GM12873 (cell line): ENCODE results near the gene MRPS21.

Experiments
- TF ChIP-seq, protein P1 (sequence below): IDR thresholded peaks from 2 replicates; pipeline ENCODE4 v1.5.1; 2012; ENCODE audit warnings: low read depth, mild to moderate bottlenecking, moderate library complexity, low read length, control low read depth; ENCODE audit not compliant: insufficient read depth; ENCODE audit errors: missing control alignments

Gene MRPS21

DNA sequence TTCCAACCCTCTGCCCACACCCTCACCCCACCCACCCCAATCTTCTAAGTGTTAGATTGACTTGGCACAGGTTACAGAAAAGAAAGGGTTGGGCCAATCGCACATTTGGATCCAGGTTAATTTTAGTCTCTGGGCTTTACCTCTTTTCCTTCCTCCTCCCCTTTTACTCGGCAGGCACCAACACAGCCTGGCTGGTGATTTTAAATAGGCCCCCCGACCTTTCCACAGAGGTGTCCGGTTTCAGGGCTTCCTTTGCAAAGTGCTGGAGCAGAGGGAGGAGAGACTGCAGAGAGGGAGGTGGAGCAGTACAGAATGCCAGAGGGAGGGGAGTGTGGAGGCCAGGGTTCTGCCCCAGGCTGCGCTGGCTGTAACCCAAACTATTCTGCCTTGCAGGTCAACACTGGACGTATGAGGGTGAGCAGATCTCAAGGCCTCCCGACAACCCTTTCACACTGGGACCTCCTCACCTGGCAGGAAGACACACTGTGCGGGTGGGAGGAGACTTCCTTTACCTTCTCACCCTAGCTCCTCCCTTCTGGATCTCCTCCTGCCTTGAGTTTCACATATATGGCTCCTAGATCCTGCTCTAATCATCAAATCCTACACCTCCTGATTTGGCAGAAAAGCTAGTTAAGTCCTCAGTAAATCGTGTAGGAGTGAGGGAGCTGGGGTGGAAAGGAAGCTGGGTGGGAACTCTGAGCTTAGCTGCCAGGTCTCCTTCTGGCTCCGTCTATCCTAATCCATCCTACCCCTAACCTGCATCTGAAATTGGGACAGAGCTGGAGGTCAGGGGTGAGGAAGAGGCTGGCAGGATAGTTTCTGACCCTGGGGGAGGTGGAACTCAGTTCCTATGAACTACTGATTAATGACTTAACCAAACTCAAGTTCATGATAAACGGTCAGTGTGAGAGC, 33.6 kb upstream of the MRPS21 start:
- TF ChIP-seq, protein P1, sequence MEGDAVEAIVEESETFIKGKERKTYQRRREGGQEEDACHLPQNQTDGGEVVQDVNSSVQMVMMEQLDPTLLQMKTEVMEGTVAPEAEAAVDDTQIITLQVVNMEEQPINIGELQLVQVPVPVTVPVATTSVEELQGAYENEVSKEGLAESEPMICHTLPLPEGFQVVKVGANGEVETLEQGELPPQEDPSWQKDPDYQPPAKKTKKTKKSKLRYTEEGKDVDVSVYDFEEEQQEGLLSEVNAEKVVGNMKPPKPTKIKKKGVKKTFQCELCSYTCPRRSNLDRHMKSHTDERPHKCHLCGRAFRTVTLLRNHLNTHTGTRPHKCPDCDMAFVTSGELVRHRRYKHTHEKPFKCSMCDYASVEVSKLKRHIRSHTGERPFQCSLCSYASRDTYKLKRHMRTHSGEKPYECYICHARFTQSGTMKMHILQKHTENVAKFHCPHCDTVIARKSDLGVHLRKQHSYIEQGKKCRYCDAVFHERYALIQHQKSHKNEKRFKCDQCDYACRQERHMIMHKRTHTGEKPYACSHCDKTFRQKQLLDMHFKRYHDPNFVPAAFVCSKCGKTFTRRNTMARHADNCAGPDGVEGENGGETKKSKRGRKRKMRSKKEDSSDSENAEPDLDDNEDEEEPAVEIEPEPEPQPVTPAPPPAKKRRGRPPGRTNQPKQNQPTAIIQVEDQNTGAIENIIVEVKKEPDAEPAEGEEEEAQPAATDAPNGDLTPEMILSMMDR = no peak

DNA sequence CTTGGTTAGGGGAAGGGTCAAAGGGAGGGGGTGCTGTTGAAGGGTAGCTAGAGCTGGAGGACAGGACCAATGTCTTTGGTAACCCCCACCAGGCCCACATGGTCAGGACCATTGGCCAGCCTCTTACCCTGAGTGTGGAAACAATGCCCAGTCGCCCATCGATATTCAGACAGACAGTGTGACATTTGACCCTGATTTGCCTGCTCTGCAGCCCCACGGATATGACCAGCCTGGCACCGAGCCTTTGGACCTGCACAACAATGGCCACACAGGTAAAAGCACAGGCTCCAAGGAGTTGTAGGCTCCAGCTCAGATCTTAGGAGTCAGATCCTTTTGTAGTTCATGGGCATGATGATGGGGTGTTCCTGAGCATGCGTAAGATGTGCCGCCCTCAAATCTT, 32.3 kb upstream of the MRPS21 start:
- TF ChIP-seq, protein P1 = no peak

DNA sequence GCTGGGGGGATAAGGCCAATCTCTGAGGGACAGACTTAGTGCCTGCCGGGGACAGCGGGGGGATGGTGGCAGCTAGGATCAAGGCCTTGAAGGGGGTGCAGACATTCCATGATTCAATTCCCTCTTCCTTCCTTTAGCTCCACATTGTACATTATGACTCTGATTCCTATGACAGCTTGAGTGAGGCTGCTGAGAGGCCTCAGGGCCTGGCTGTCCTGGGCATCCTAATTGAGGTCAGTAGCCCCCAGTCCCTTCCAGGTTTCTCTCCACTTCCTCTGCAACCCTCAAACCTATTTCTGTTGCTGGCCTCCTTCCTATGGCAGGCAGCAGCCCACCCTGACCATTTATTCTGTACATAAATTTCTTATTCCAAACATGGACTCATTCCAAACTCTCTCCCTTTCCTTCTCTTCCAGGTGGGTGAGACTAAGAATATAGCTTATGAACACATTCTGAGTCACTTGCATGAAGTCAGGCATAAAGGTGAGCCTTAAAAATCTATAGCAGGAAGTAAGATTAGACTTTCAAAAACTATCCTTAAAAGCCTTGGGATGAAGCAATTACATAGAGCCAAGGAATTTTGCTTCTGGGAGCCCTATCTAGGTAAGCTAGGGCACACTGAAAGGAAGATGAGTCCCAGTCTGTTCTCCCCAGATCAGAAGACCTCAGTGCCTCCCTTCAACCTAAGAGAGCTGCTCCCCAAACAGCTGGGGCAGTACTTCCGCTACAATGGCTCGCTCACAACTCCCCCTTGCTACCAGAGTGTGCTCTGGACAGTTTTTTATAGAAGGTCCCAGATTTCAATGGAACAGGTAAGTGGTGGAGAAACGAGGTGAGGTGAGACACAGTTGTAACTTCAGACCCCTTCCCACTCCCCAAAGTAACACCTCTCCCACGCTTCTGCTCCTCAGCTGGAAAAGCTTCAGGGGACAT, 31.0 kb upstream of the MRPS21 start:
- TF ChIP-seq, protein P1 = no peak

DNA sequence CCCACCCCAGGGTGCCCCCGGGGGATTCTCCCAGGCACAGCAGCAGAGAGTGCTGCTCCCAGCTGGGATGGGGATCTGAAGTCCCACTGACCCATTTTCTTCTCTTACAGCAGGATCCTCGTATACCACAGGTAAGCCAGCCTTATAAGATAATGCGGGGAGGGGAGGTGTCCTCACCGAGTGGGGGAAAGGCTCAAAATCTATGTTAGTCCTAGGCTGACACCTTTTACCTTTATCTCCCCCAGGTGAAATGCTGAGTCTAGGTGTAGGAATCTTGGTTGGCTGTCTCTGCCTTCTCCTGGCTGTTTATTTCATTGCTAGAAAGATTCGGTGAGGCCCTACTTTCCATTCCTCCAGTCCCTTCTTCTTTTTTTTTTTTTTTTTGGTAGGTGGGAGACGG, 30.1 kb upstream of the MRPS21 start:
- TF ChIP-seq, protein P1 = no peak

DNA sequence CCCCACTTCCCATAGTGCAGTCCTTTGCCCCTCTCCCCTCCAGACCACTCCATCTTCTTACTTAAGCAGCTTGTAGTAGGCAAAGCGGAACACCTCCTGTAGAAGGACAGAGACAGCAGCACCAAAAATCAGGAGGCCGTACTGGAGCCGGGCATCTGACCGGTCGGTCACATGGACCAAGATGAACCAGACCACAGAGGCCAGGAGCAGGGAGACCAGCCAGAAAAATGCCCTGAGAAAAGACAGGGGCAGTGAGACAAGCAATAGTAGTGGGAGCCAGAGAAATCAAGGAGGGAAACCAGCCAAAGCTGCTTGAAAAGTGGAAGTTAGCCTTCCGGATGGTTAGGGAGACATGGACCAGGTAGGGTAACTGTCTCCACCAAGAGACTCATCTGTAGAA, 25.8 kb upstream of the MRPS21 start:
- TF ChIP-seq, protein P1 = no peak

DNA sequence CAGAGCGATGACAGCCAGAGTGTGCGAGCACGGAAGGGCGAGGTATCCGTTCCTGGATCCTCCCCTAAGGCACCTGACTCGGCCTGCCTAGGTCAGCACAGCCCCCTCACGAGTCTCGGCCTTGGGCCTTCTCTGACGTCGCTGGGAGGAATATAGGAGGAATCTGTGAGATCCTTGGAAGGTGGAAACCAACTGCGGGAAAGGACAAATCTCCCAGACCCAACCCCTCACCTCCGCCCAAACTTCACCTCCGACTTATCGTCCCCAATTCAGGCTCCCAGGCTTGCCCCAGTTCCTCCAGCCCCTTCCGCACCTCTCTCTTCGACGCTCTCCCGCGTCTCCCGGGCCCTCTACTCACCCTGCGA, 25.3 kb upstream of the MRPS21 start:
- TF ChIP-seq, protein P1 = no peak

DNA sequence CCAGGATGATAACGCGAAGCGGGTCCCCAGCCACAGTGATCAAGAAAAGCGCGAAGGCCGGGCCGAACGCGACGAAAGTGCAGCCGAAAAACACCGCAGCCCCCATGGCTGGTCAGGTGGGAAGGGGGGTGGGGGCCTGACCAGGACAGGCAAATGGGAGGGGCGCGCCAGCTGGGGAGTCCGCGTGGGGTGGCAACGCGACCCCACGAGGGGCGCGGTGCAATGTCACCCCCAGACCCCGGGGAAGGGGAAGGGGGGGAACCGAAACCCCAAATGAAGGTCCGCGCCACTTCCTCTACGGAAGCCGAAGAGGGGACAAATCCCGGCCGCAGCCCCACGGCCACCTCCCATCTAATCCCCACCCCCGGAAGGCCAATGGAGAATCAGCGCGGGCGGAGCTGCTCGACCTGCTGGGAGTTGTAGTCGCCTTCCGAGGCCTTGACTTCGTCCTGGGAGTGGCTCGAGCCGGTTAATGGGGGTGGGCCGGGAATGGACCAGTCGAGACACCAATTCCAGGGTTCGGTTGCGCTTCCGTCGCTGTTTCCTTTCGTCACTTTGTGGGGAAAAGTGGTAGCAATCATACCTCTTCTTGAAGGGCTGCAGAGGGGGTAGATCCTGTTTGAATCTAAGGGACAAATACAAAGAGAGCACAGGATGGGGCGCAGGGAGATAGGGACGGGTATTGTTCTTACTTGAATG, 24.8 kb upstream of the MRPS21 start, which contains the start of gene APH1A:
TSS of gene APH1A (minus strand) at position 312 of the 699 bp plus-strand sequence. CDS start at position 106, 206 bp downstream.
- TF ChIP-seq, protein P1 = no peak
